Astrocyte (in vitro differentiated cells and primary cell): Measurements from ENCODE around the gene KEL. TPM values are rescaled to one million over a fixed set of nuclear protein-coding genes. Genes with fewer than 3 reads are reported as not detected.

ENCODE experiments used
- DNase-seq: peaks from one replicate; pipeline ENCODE4 v3.0.0-alpha.2; 2010; ENCODE audit warnings: low read depth
- FAIRE-seq: peaks from 2 replicates; lab custom pipeline; 2011; peaks lifted over from hg19 to GRCh38; lab: Jason Lieb, UNC
- H2AFZ ChIP-seq: 2 replicates; pipeline ENCODE4 v1.6.0; 2012; ENCODE audit warnings: low read depth, low read length, inconsistent platforms
- H3K27ac ChIP-seq: 2 replicates; pipeline ENCODE4 v1.5.1; 2011; ENCODE audit warnings: low read depth, low read length, inconsistent platforms
- H3K27me3 ChIP-seq: 2 replicates; pipeline ENCODE4 v1.6.0; 2011; ENCODE audit warnings: low read length, inconsistent platforms; ENCODE audit not compliant: insufficient read depth
- H3K36me3 ChIP-seq: 2 replicates; pipeline ENCODE4 v1.5.1; 2011; ENCODE audit warnings: low read length, inconsistent platforms; ENCODE audit not compliant: insufficient read depth
- H3K4me1 ChIP-seq: 2 replicates; pipeline ENCODE4 v1.5.1; 2011; ENCODE audit warnings: low read length, inconsistent platforms; ENCODE audit not compliant: insufficient read depth
- H3K4me2 ChIP-seq: 2 replicates; pipeline ENCODE4 v1.6.0; 2012; ENCODE audit warnings: low read length, inconsistent platforms
- H3K4me3 ChIP-seq: 2 replicates; pipeline ENCODE4 v1.5.1; 2011; ENCODE audit warnings: low read depth, mild to moderate bottlenecking, low read length, inconsistent platforms; ENCODE audit not compliant: insufficient read depth
- H3K79me2 ChIP-seq: 2 replicates; pipeline ENCODE4 v1.6.0; 2012; ENCODE audit warnings: mild to moderate bottlenecking, low read length, inconsistent platforms; ENCODE audit not compliant: insufficient read depth
- H3K9ac ChIP-seq: 2 replicates; pipeline ENCODE4 v1.6.0; 2012; ENCODE audit warnings: mild to moderate bottlenecking, low read length, inconsistent platforms
- H3K9me3 ChIP-seq: 2 replicates; pipeline ENCODE4 v1.5.1; 2012; ENCODE audit warnings: low read depth, mild to moderate bottlenecking, low read length, inconsistent platforms; ENCODE audit not compliant: insufficient read depth
- H4K20me1 ChIP-seq: 2 replicates; pipeline ENCODE4 v1.6.0; 2012; ENCODE audit warnings: low read length, inconsistent platforms; ENCODE audit not compliant: insufficient read depth
- H3K27ac Mint-ChIP-seq: one replicate; pipeline ENCODE4 v1.8.0; 2021; ENCODE audit warnings: mild to moderate bottlenecking, mixed read lengths; ENCODE audit not compliant: unreplicated experiment
- H3K27me3 Mint-ChIP-seq: one replicate; pipeline ENCODE4 v1.8.0; 2021; ENCODE audit warnings: low read depth, mixed read lengths; ENCODE audit not compliant: unreplicated experiment
- H3K36me3 Mint-ChIP-seq: one replicate; pipeline ENCODE4 v1.8.0; 2021; ENCODE audit warnings: low read depth, mixed read lengths; ENCODE audit not compliant: unreplicated experiment
- H3K4me1 Mint-ChIP-seq: one replicate; pipeline ENCODE4 v1.8.0; 2021; ENCODE audit warnings: low read depth, mixed read lengths; ENCODE audit not compliant: unreplicated experiment
- H3K4me3 Mint-ChIP-seq: one replicate; pipeline ENCODE4 v1.8.0; 2021; ENCODE audit warnings: mild to moderate bottlenecking, moderate library complexity, mixed read lengths; ENCODE audit not compliant: unreplicated experiment
- H3K9me3 Mint-ChIP-seq: one replicate; pipeline ENCODE4 v1.8.0; 2021; ENCODE audit warnings: mild to moderate bottlenecking, mixed read lengths; ENCODE audit not compliant: unreplicated experiment
- CTCF ChIP-seq: IDR thresholded peaks from 2 replicates; pipeline ENCODE4 v1.5.1; 2011; ENCODE audit warnings: low read depth, mild to moderate bottlenecking, inconsistent platforms, low read length, moderate library complexity; ENCODE audit not compliant: insufficient read depth
- EZH2 ChIP-seq: IDR thresholded peaks from 2 replicates; pipeline ENCODE4 v1.6.1; 2012; ENCODE audit warnings: mild to moderate bottlenecking, low read length, inconsistent platforms; ENCODE audit not compliant: insufficient read depth
- total RNA-seq: library from RNA; stranded (reverse); gene quantifications from 2 replicates; pipeline ENCODE4 v1.2.1, GENCODE V29; 2021

Gene KEL
- total RNA-seq, 1 donor from 2014 or later: not detected

GRCh38 chr7:143005632-143006260 is 43.6 kb upstream of the KEL start:
- no peak overlapping the region for H3K27ac ChIP-seq
- H3K27me3 Mint-ChIP-seq: peaks cover 5% of the 10 kb centered on the region

DNA sequence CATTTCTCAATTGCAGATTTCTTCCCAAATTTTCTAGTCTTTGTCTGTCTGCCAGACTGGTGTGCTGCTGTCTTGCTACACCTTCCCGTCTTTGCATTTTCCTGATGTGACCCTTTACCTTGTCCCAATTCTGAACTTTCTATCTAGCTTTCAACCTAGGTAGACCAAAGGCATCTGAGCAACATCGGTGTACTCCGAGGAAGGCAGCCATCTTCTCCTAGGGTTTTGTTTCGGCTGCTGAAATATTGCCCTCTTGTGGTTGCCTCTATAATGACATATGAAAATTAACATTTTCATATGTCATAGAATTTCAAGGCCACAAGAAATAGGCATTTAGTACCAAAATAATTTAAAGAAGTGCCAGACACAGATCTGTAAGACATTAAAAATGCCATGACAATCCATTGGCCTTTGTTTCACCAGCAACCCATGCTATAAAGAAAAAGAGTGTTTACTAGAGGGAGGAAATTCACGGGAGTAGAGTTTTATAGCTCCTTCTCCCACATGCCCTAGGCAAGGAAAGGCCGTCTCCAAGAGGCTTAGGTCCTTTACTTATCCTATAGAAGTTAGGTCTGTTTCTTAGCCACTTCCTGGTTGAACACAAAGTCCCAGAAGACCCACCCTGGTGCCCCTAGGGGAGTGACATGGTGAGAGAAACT is 41.4 kb upstream of the KEL start:
- DNase-seq (peak; percentile 8), FAIRE-seq (peak; percentile 58)
- no peak overlapping the region for H3K27ac ChIP-seq
- H3K36me3 Mint-ChIP-seq: no peaks in the 10 kb centered on the region
- no peaks in the 10 kb centered on the region for H3K36me3 ChIP-seq
- no peak overlapping the region for H3K9ac ChIP-seq
- no peaks in the 10 kb centered on the region for H4K20me1 ChIP-seq
- no peaks in the 10 kb centered on the region for H3K9me3 ChIP-seq
- H2AFZ ChIP-seq: peak overlapping the region; percentile 94
- peaks cover 5% of the 10 kb centered on the region for H3K27me3 Mint-ChIP-seq
- H3K27me3 ChIP-seq: no peaks in the 10 kb centered on the region
- no peaks in the 10 kb centered on the region for H3K9me3 Mint-ChIP-seq
- H3K79me2 ChIP-seq: no peaks in the 10 kb centered on the region
- no peaks in the 10 kb centered on the region for H3K4me1 ChIP-seq
- TF ChIP-seq CTCF (peak; percentile 79), EZH2 (no peak)
- peak overlapping the region; percentile 73 for H3K4me3 Mint-ChIP-seq
- H3K4me2 ChIP-seq: peak overlapping the region; percentile 76
- H3K4me1 Mint-ChIP-seq: no peaks in the 10 kb centered on the region
- peak overlapping the region; percentile 27 for H3K4me3 ChIP-seq
- H3K27ac Mint-ChIP-seq: peak overlapping the region; percentile 85

More at GRCh38 chr7:143005632-143006260, 43.6 kb upstream of the KEL start:
- Mint-ChIP-seq H3K36me3 (no peaks in the 10 kb centered on the region), H3K4me1 (peaks cover 5% of the 10 kb centered on the region), H3K4me3 (no peak overlapping the region), H3K27ac (no peak overlapping the region), H3K9me3 (no peaks in the 10 kb centered on the region)
- Histone ChIP-seq H3K4me2 (no peak overlapping the region), H3K4me1 (no peaks in the 10 kb centered on the region), H3K9ac (no peak overlapping the region), H3K9me3 (no peaks in the 10 kb centered on the region), H4K20me1 (no peaks in the 10 kb centered on the region), H3K79me2 (no peaks in the 10 kb centered on the region), H3K4me3 (no peak overlapping the region), H2AFZ (no peak overlapping the region), H3K36me3 (no peaks in the 10 kb centered on the region), H3K27me3 (no peaks in the 10 kb centered on the region)
- TF ChIP-seq EZH2 (no peak), CTCF (no peak)
- DNase-seq (no peak), FAIRE-seq (no peak)

- TF ChIP-seq EZH2 (no peak), CTCF (no peak)
- Histone ChIP-seq H3K36me3 (no peaks in the 10 kb centered on the region), H3K79me2 (no peaks in the 10 kb centered on the region), H3K4me1 (no peaks in the 10 kb centered on the region), H3K4me2 (peak overlapping the region; percentile 76), H4K20me1 (no peaks in the 10 kb centered on the region), H2AFZ (peak overlapping the region; percentile 94), H3K27ac (no peak overlapping the region), H3K27me3 (no peaks in the 10 kb centered on the region), H3K9ac (no peak overlapping the region), H3K4me3 (peak overlapping the region; percentile 27), H3K9me3 (no peaks in the 10 kb centered on the region)
- H3K27me3 Mint-ChIP-seq: peaks cover 5% of the 10 kb centered on the region
- H3K27ac Mint-ChIP-seq: no peak overlapping the region
- FAIRE-seq: no peak
- DNase-seq: no peak
- no peaks in the 10 kb centered on the region for H3K9me3 Mint-ChIP-seq
- H3K36me3 Mint-ChIP-seq: no peaks in the 10 kb centered on the region
- no peak overlapping the region for H3K4me3 Mint-ChIP-seq
- no peaks in the 10 kb centered on the region for H3K4me1 Mint-ChIP-seq
These were observed 40.7 kb upstream of the KEL start for GRCh38 chr7:143002898-143003297.
